ENCODE measurements around the gene SEBOX.

The SEBOX gene

DNA sequence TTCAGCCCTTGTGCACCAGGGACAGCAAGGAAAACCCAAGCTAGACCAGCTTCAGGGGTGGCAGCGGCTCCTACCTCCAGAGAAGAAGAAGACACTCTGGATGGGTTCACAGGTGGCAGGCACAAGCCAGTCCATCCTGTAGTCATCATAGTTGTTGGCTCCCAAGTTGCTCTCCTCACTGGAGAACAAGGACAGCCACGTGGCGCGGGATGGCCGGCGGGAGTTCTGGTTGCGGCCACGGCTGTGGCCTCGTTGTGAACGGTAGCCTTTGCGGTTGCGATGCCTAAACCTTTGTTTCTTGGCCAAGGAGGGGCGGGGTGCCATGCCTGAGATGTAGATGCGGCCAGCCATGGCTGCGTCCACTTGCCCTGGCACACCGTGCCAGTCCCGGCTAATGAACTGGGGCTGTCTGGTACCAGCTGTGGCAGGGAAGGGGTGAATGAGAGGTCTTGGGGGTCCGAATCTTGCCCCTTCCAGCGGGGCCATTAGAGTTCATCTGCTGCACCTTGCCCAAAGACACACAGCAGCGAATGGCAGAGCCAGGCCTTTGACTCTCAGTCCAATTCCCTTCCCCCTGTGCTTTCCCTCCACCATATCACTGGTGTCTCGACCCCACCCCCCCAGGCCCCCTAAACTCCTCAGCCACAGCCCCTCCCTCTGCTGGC lies 2.8 kb upstream of the SEBOX start:
- DNase-seq = no peak
- no peaks in the 10 kb centered on the region for H3K9me2 ChIP-seq (replicated peaks; ENCODE audit: insufficient read depth, low read length)
- TF ChIP-seq EZH2phosphoT487 (IDR thresholded peaks at IDR 0.05; ENCODE audit: low read length) (no peak), EZH2 (optimal IDR thresholded peaks at IDR 0.05; ENCODE audit: low read depth, low read length) (no peak)
- TF ChIP-seq, protein P1, sequence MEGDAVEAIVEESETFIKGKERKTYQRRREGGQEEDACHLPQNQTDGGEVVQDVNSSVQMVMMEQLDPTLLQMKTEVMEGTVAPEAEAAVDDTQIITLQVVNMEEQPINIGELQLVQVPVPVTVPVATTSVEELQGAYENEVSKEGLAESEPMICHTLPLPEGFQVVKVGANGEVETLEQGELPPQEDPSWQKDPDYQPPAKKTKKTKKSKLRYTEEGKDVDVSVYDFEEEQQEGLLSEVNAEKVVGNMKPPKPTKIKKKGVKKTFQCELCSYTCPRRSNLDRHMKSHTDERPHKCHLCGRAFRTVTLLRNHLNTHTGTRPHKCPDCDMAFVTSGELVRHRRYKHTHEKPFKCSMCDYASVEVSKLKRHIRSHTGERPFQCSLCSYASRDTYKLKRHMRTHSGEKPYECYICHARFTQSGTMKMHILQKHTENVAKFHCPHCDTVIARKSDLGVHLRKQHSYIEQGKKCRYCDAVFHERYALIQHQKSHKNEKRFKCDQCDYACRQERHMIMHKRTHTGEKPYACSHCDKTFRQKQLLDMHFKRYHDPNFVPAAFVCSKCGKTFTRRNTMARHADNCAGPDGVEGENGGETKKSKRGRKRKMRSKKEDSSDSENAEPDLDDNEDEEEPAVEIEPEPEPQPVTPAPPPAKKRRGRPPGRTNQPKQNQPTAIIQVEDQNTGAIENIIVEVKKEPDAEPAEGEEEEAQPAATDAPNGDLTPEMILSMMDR (IDR thresholded peaks at IDR 0.05; ENCODE audit: low read length) = no peak
- H4K20me1 ChIP-seq (ENCODE audit: insufficient read depth, low read length) = no peaks in the 10 kb centered on the region
- H3K27me3 ChIP-seq (replicated peaks; ENCODE audit: insufficient read depth, low read length) = no peaks in the 10 kb centered on the region
- no peak overlapping the region for H2AFZ ChIP-seq (ENCODE audit: low read length)
- no peaks in the 10 kb centered on the region for H3K79me2 ChIP-seq (ENCODE audit: low read length)
- H3K36me3 ChIP-seq (replicated peaks; ENCODE audit: insufficient read depth, low read length) = no peaks in the 10 kb centered on the region
- H3K4me1 ChIP-seq (ENCODE audit: low read length) = 0 out of 2 replicates have a peak, but pooled peaks cover 4% of the 10 kb centered on the region
- H3K27ac ChIP-seq (ENCODE audit: low read length) = no peak overlapping the region
- no peak overlapping the region for H3K9ac ChIP-seq (ENCODE audit: low read length)
- no peaks in the 10 kb centered on the region for H3K9me3 ChIP-seq (replicated peaks; ENCODE audit: insufficient read depth, low read length)
- peaks cover 15% of the 10 kb centered on the region for H3F3A ChIP-seq (ENCODE audit: insufficient read depth, low read length)
- no peak overlapping the region for H3K4me2 ChIP-seq (ENCODE audit: low read depth, low read length)
- no peak overlapping the region for H3K4me3 ChIP-seq (ENCODE audit: low read length)

DNA sequence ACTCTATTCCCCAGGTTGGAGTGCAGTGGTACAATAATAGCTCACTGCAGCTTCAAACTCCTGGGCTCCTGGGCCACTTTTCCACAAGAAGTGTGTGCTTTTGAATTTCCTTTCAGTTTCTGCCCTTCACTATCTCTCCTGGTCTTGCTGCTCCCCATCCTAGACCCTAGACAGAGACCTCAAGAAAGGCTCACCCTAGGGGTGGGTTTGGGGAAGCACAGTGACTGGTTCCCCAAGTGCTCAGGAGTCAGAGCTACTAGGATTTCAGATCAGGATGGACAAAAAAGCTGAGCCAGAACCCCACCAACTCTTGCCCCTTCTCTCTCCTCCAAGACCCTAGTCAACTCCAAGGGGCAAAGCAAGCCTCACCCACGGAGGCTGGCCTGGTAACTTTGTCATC lies 1.6 kb upstream of the SEBOX start:
- H3K4me1 ChIP-seq (ENCODE audit: low read length) = 0 out of 2 replicates have a peak, but pooled peaks cover 4% of the 10 kb centered on the region
- no peaks in the 10 kb centered on the region for H3K9me3 ChIP-seq (replicated peaks; ENCODE audit: insufficient read depth, low read length)
- TF ChIP-seq, protein P1 (IDR thresholded peaks at IDR 0.05; ENCODE audit: low read length) = no peak
- TF ChIP-seq EZH2phosphoT487 (IDR thresholded peaks at IDR 0.05; ENCODE audit: low read length) (no peak), EZH2 (optimal IDR thresholded peaks at IDR 0.05; ENCODE audit: low read depth, low read length) (no peak)
- peaks cover 12% of the 10 kb centered on the region for H3F3A ChIP-seq (ENCODE audit: insufficient read depth, low read length)
- no peak overlapping the region for H3K4me3 ChIP-seq (ENCODE audit: low read length)
- H4K20me1 ChIP-seq (ENCODE audit: insufficient read depth, low read length) = no peaks in the 10 kb centered on the region
- no peak overlapping the region for H3K9ac ChIP-seq (ENCODE audit: low read length)
- H3K36me3 ChIP-seq (replicated peaks; ENCODE audit: insufficient read depth, low read length) = no peaks in the 10 kb centered on the region; the same call in 1 of the 2 replicates
- no peaks in the 10 kb centered on the region for H3K79me2 ChIP-seq (ENCODE audit: low read length)
- H3K27me3 ChIP-seq (replicated peaks; ENCODE audit: insufficient read depth, low read length) = no peaks in the 10 kb centered on the region
- H2AFZ ChIP-seq (ENCODE audit: low read length) = no peak overlapping the region
- no peak for DNase-seq
- H3K4me2 ChIP-seq (ENCODE audit: low read depth, low read length) = no peak overlapping the region
- no peaks in the 10 kb centered on the region for H3K9me2 ChIP-seq (replicated peaks; ENCODE audit: insufficient read depth, low read length)
- H3K27ac ChIP-seq (ENCODE audit: low read length) = no peak overlapping the region

DNA sequence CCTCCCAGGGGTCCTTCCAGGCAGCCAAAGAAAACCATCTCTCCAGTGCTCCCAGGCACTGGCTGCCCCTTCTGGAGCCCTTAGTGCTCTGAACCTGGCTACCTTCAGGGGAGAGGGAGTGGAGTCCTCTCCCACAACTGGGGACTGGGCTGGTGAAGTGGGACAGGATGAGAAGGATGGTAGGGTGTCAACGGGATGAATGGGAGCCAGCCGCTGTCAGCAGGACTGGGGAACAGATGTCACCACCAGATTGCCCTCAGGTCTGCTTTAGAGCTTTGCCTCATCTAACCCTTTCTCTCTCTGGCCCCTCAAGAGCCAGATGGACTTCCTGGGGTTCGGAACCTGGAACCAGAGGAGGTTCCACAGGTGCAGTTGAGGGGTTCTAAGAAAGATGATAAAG lies 488 bp upstream of the SEBOX start:
- no peak for DNase-seq
- H3K4me2 ChIP-seq (ENCODE audit: low read depth, low read length) = no peak overlapping the region
- no peak overlapping the region for H3K9ac ChIP-seq (ENCODE audit: low read length)
- H3K4me3 ChIP-seq (ENCODE audit: low read length) = no peak overlapping the region
- TF ChIP-seq, protein P1 (IDR thresholded peaks at IDR 0.05; ENCODE audit: low read length) = no peak
- TF ChIP-seq EZH2 (optimal IDR thresholded peaks at IDR 0.05; ENCODE audit: low read depth, low read length) = no peak
- no peak for TF ChIP-seq EZH2phosphoT487 (IDR thresholded peaks at IDR 0.05; ENCODE audit: low read length)
- H3K9me3 ChIP-seq (replicated peaks; ENCODE audit: insufficient read depth, low read length) = no peaks in the 10 kb centered on the region
- H2AFZ ChIP-seq (ENCODE audit: low read length) = no peak overlapping the region
- peaks cover 2% of the 10 kb centered on the region for H3F3A ChIP-seq (ENCODE audit: insufficient read depth, low read length)
- no peaks in the 10 kb centered on the region for H3K27me3 ChIP-seq (replicated peaks; ENCODE audit: insufficient read depth, low read length)
- H3K36me3 ChIP-seq (replicated peaks; ENCODE audit: insufficient read depth, low read length) = no peaks in the 10 kb centered on the region; the same call in 1 of the 2 replicates
- H3K4me1 ChIP-seq (ENCODE audit: low read length) = no peaks in the 10 kb centered on the region
- no peaks in the 10 kb centered on the region for H4K20me1 ChIP-seq (ENCODE audit: insufficient read depth, low read length)
- H3K27ac ChIP-seq (ENCODE audit: low read length) = no peak overlapping the region
- H3K79me2 ChIP-seq (ENCODE audit: low read length) = 0 out of 2 replicates have a peak, but pooled peaks cover 2% of the 10 kb centered on the region
- no peaks in the 10 kb centered on the region for H3K9me2 ChIP-seq (replicated peaks; ENCODE audit: insufficient read depth, low read length)
